ENCODE results near the gene BTD.

The BTD gene

GRCh38 chr3:15673536-15673935 lies 72.0 kb downstream of the BTD start:
- DNase-seq = no peak

- no peak for DNase-seq
Observed at GRCh38 chr3:15676259-15676658, 74.7 kb downstream of the BTD start.

GRCh38 chr3:15679306-15679705 lies 77.8 kb downstream of the BTD start:
- DNase-seq = no peak

GRCh38 chr3:15681668-15682067 lies 80.1 kb downstream of the BTD start:
- no peak for DNase-seq

- DNase-seq = no peak
Observed at GRCh38 chr3:15682561-15683185, 81.1 kb downstream of the BTD start.

- DNase-seq = no peak
Observed at GRCh38 chr3:15683253-15683652, 81.7 kb downstream of the BTD start.

GRCh38 chr3:15685927-15686326 lies 84.4 kb downstream of the BTD start:
- DNase-seq = no peak

GRCh38 chr3:15690230-15690629 lies 88.7 kb downstream of the BTD start:
- DNase-seq = no peak

GRCh38 chr3:15690748-15691147 lies 89.2 kb downstream of the BTD start:
- DNase-seq = no peak

- no peak for DNase-seq
Observed at GRCh38 chr3:15693355-15693754, 91.8 kb downstream of the BTD start.

GRCh38 chr3:15694628-15695027 lies 93.1 kb downstream of the BTD start:
- no peak for DNase-seq

All from NCI-H1436 treated with DMSO at 0.1 percent for 48 hours (cell line).